Smooth muscle cell (in vitro differentiated cells): ENCODE measurements around the gene EGLN2. TPM values are rescaled to one million over a fixed set of nuclear protein-coding genes. Genes with fewer than 3 reads are reported as not detected.
"Not testable (repeated sequence)": the region's sequence is repeated elsewhere in the genome, so short reads cannot be mapped to it uniquely, and the experiment has no call there.

Experiments
- DNase-seq: peaks from one replicate; lab custom pipeline; 2025; ENCODE audit not compliant: unreplicated experiment; lab: John Stamatoyannopoulos, UW
- H2AFZ ChIP-seq: fragments of 200-600 bp; sonication (generic); 2 replicates; pipeline ENCODE4 v1.6.0; 2016; ENCODE audit warnings: antibody characterized with exemption, low read depth, mild to moderate bottlenecking
- H3F3A ChIP-seq: fragments of 200-600 bp; sonication (generic); 2 replicates; pipeline ENCODE4 v1.6.0; 2017; ENCODE audit warnings: antibody characterized with exemption, low read depth
- H3K27ac ChIP-seq: fragments of 200-600 bp; sonication (generic); 2 replicates; pipeline ENCODE4 v1.5.1; 2016; ENCODE audit warnings: low read depth, mild to moderate bottlenecking
- H3K27me3 ChIP-seq: fragments of 200-600 bp; sonication (generic); 2 replicates; pipeline ENCODE4 v1.6.1; 2016; ENCODE audit warnings: low read depth, mild to moderate bottlenecking
- H3K36me3 ChIP-seq: fragments of 200-600 bp; sonication (generic); 2 replicates; pipeline ENCODE4 v1.5.1; 2016; ENCODE audit warnings: low read depth
- H3K4me1 ChIP-seq: fragments of 200-600 bp; sonication (generic); 2 replicates; pipeline ENCODE4 v1.5.1; 2016; ENCODE audit warnings: low read depth
- H3K4me2 ChIP-seq: fragments of 200-600 bp; sonication (generic); 2 replicates; pipeline ENCODE4 v1.6.0; 2016; ENCODE audit warnings: mild to moderate bottlenecking
- H3K4me3 ChIP-seq: fragments of 200-600 bp; sonication (generic); 2 replicates; pipeline ENCODE4 v1.5.1; 2016; ENCODE audit warnings: mild to moderate bottlenecking
- H3K79me2 ChIP-seq: fragments of 200-600 bp; sonication (generic); 2 replicates; pipeline ENCODE4 v1.6.0; 2016; ENCODE audit warnings: low read depth, mild to moderate bottlenecking
- H3K9ac ChIP-seq: fragments of 200-600 bp; sonication (generic); 2 replicates; pipeline ENCODE4 v1.6.0; 2016; ENCODE audit warnings: low read depth
- H3K9me3 ChIP-seq: fragments of 200-600 bp; sonication (generic); replicated peaks from 2 replicates; pipeline ENCODE4 v1.5.1; 2016; ENCODE audit warnings: low read depth
- H4K20me1 ChIP-seq: fragments of 200-600 bp; sonication (generic); 2 replicates; pipeline ENCODE4 v1.6.0; 2016; ENCODE audit warnings: low read depth
- CTCF ChIP-seq: fragments of 200-600 bp; sonication (generic); IDR thresholded peaks from 2 replicates; pipeline ENCODE4 v1.5.1; 2017; ENCODE audit warnings: borderline replicate concordance, mild to moderate bottlenecking, antibody characterized with exemption; ENCODE audit not compliant: insufficient read depth, poor library complexity, severe bottlenecking
- WGBS: methylation state at CpG from one replicate; pipeline ENCODE4 v1.1.7; 2016; ENCODE audit warnings: low lambda C conversion rate; 5-methylcytosine and 5-hydroxymethylcytosine counted together
- polyA plus RNA-seq: library from polyadenylated mRNA; unstranded; fragments of >200 nt; fragmentation: Nextera tagmentation; extraction: Ambion mirVana; gene quantifications from 2 replicates; pipeline ENCODE4 v1.2.1, GENCODE V29; 2016
- total RNA-seq: library from RNA; depleted of rRNA; stranded (reverse); fragments of >200 nt; gene quantifications from 2 replicates; pipeline ENCODE4 v1.2.3, GENCODE V29; 2014

The EGLN2 gene
- total and polyA plus RNA-seq, 2 experiments from 2014 or later: 25.1 to 77.1 TPM

DNA sequence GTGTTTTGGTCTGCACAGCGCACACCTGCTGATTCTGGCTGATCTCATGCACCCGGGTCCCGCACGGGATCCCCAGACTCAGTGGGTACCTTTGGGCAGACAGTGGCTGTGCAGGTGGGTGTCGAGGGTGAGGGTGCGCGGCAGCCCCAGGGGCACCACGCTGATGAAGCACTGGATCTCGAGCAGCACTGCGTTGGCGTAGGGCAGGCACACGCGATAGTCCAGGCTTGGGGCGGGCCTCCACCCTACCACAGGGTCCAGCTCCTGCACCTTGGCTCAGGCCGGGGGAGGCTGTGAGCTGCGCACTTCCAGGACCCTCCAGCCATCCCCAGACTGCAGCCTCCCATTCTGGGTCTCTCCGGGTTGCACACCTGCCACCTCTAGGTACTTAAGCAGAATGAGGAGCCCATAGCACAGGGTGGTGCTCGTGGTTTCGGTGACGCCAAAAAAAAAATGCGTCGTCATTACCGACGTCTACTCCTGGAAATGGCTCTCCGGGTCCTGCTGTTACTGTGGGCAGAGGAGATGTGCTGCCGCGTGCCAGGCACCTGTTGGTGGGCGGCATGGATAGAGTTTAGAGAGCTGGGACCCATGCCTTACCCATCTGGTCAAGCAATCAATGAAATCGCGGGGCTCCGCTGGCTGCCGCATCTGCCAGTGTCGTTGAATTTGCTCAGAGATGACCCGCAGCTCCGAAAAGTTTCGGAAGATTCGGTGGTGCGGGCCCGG is 10.5 kb downstream of the EGLN2 start:
- TF ChIP-seq CTCF: no peak
- no peak overlapping the region for H3K4me3 ChIP-seq
- H3K27ac ChIP-seq: no peak overlapping the region
- DNase-seq: no peak
- no peak overlapping the region for H3K9ac ChIP-seq
- H3K79me2 ChIP-seq: peaks cover 14% of the 10 kb centered on the region
- H3K9me3 ChIP-seq: no peaks in the 10 kb centered on the region
- peaks cover 22% of the 10 kb centered on the region for H3K4me1 ChIP-seq
- 96% methylated on average over 39 of the region's 39 CpGs for WGBS
- H4K20me1 ChIP-seq: peaks cover 53% of the 10 kb centered on the region
- no peaks in the 10 kb centered on the region for H3K27me3 ChIP-seq
- H3K4me2 ChIP-seq: no peak overlapping the region
- no peak overlapping the region for H2AFZ ChIP-seq
- no peaks in the 10 kb centered on the region for H3K36me3 ChIP-seq
- peaks cover 23% of the 10 kb centered on the region for H3F3A ChIP-seq

DNA sequence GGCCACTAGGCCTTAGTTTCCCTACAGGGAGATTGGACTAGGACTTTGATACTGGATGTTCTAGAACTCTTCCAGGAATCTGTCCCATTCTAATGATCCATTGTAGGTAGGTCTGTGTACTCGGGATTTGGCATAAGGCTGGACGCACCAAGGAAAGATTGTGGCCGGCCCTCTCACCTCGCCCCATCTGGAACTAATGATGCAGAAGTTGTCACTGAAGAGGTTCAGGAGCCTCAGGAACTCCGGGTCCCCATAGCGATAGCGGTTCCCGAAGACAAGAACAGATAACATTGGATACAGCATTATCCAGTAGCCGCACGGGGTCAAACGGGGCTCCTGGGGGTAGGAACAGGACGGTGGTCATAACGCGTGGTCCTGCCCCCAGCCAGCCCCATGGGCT is 11.2 kb downstream of the EGLN2 start:
- peaks cover 22% of the 10 kb centered on the region for H3K4me1 ChIP-seq
- WGBS: 54% methylated on average over 13 of the region's 14 CpGs
- H4K20me1 ChIP-seq: peaks cover 47% of the 10 kb centered on the region
- DNase-seq: no peak
- H3K9ac ChIP-seq: no peak overlapping the region
- H3F3A ChIP-seq: peaks cover 23% of the 10 kb centered on the region
- H3K4me3 ChIP-seq: peak overlapping the region; percentile 43
- H2AFZ ChIP-seq: no peak overlapping the region
- H3K79me2 ChIP-seq: peaks cover 7% of the 10 kb centered on the region
- H3K4me2 ChIP-seq: peak overlapping the region; percentile 89
- H3K27me3 ChIP-seq: no peaks in the 10 kb centered on the region
- H3K9me3 ChIP-seq: no peaks in the 10 kb centered on the region
- peak overlapping the region; percentile 28 for H3K27ac ChIP-seq
- no peaks in the 10 kb centered on the region for H3K36me3 ChIP-seq
- TF ChIP-seq CTCF: no peak

DNA sequence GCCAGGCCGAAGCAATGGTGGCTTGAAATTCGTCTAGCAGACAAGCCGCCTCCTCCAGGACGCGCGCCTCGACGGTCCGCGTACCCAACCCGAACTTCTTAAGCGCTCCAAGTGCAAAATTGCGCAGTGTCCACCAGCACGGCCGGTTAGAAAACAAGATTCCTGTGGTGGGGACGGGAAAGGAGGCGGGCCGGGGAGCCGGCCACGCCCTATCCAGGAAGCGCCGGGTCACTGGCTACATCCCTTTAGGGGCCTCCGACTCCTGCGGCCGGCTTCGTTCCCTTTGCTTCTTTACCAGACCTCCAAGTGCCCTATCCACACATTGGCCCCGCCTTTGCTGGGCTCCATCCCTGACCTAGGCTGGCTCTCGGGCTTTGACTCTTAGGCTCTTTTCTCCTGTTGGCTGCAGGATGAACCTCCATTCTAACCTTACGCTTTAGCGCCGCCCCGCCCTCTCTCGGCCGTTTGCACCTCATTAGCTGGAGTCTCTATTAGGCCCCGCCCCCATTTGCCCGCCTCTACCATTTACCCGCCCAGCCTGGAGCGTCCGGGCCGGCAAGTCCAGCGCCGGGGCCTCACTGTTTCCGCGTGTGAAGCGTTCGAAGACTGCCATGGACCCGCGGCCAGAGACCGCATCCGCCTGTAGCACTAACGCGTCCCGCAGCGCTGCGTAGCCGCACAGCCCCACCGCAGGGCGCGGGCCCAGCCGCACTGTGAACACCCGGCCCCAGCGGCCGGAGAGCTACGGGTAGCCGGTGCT is 11.8 kb downstream of the EGLN2 start:
- Histone ChIP-seq H3K9ac (peak overlapping the region; percentile 24), H4K20me1 (peaks cover 40% of the 10 kb centered on the region), H3K4me1 (peaks cover 20% of the 10 kb centered on the region), H3K4me3 (peak overlapping the region; percentile 43), H3F3A (peaks cover 18% of the 10 kb centered on the region), H3K27ac (peak overlapping the region; percentile 46), H3K4me2 (peak overlapping the region; percentile 89)
- H3K27me3 ChIP-seq, H3K9me3 ChIP-seq, H3K79me2 ChIP-seq, H2AFZ ChIP-seq, H3K36me3 ChIP-seq: not testable (repeated sequence)
- DNase-seq: peak; percentile 81
- WGBS: 2% methylated on average over 59 of the region's 65 CpGs

GRCh38 chr19:40811478-40812341 is 12.7 kb downstream of the EGLN2 start:
- no peak for TF ChIP-seq CTCF
- no peaks in the 10 kb centered on the region for H3K27me3 ChIP-seq
- peaks cover 12% of the 10 kb centered on the region for H3F3A ChIP-seq
- peak overlapping the region; percentile 43 for H3K4me3 ChIP-seq
- H3K36me3 ChIP-seq: no peaks in the 10 kb centered on the region
- WGBS: 13% methylated on average over 28 of the region's 35 CpGs
- peak overlapping the region; percentile 89 for H3K4me2 ChIP-seq
- no peak for DNase-seq
- no peaks in the 10 kb centered on the region for H3K9me3 ChIP-seq
- peaks cover 11% of the 10 kb centered on the region for H3K4me1 ChIP-seq
- peak overlapping the region; percentile 24 for H3K9ac ChIP-seq
- H2AFZ ChIP-seq: no peak overlapping the region
- peaks cover 31% of the 10 kb centered on the region for H4K20me1 ChIP-seq
- H3K27ac ChIP-seq: peak overlapping the region; percentile 46
- H3K79me2 ChIP-seq: peaks cover 4% of the 10 kb centered on the region

- not testable (repeated sequence) for H3K4me2 ChIP-seq, H3K9me3 ChIP-seq, H3K36me3 ChIP-seq, H3K9ac ChIP-seq, H3K27me3 ChIP-seq, H3K27ac ChIP-seq, H3K79me2 ChIP-seq, H2AFZ ChIP-seq, H3F3A ChIP-seq, H3K4me3 ChIP-seq, DNase-seq
- H4K20me1 ChIP-seq: peaks cover 22% of the 10 kb centered on the region
- 89% methylated on average over 7 of the region's 7 CpGs for WGBS
- peaks cover 11% of the 10 kb centered on the region for H3K4me1 ChIP-seq
Observed at GRCh38 chr19:40812571-40812970, 13.6 kb downstream of the EGLN2 start.
